GM10248 (cell line): ENCODE measurements around the gene SUN3.

ENCODE experiments used
- CTCF ChIA-PET: fragments of 300-600 bp; sonication (Branson Sonifier 250); formaldehyde crosslinking; extraction: SDS; loops from one replicate; lab custom pipeline; 2021; ENCODE audit warnings: antibody characterized with exemption; lab: Yijun Ruan, JAX
- POLR2A ChIA-PET: fragments of 350-650 bp; sonication (Branson Sonifier 250); formaldehyde crosslinking; extraction: SDS; loops from one replicate; lab custom pipeline; 2020; ENCODE audit warnings: antibody characterized with exemption; lab: Yijun Ruan, JAX
- DNase-seq: peaks from one replicate; pipeline ENCODE4 v3.0.0; 2012; ENCODE audit errors: extremely low spot score
- CTCF ChIP-seq: IDR thresholded peaks from 2 replicates; pipeline ENCODE4 v1.5.1; 2012; ENCODE audit warnings: mild to moderate bottlenecking, low read depth; ENCODE audit errors: extremely low read depth, missing control alignments, control extremely low read depth

SUN3 gene

GRCh38 chr7:48059706-48060105 lies 30.8 kb upstream of the SUN3 start:
- no peak for DNase-seq
- TF ChIP-seq CTCF = no peak
- CTCF ChIA-PET = interaction anchor here (0.8 to 1.6 kb wide), 4 partner anchors 16 to 51 kb away, joined by 3 to 4 read pairs (median 4); no protein-coding TSS in a partner anchor
- POLR2A ChIA-PET = no interaction called here

DNA sequence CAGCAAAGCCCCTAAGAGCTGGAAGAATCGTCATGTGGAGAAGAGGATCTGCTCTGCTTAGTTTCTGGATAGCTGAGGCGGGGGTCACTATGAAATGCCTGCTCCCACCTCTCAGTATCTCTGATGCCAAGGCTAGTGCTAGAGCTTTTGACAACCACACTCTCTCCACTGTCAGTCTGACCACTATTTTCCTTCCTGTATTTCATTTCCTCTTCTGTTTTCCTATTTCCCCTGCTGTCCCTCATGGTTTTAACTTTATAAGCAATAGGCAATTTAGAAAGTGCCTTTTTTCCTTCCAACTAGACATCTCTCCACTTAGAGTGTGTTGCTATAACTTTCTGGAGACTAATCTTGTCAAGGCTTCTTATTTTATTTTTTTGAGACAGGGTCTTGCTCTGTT lies 30.1 kb upstream of the SUN3 start:
- TF ChIP-seq CTCF = no peak
- DNase-seq = no peak
- CTCF ChIA-PET = interaction anchor here (1.6 kb wide), 1 partner anchor 20 kb away, joined by 4 read pairs; no protein-coding TSS in a partner anchor
- POLR2A ChIA-PET = no interaction called here

GRCh38 chr7:48053736-48054135 lies 24.8 kb upstream of the SUN3 start:
- ChIA-PET CTCF (interaction anchor here (1.4 to 1.9 kb wide), 2 partner anchors 30 to 62 kb away, joined by 5 read pairs; no protein-coding TSS in a partner anchor), POLR2A (no interaction called here)
- DNase-seq = no peak

GRCh38 chr7:48052748-48053147 lies 23.8 kb upstream of the SUN3 start:
- POLR2A ChIA-PET = no interaction called here
- no peak for TF ChIP-seq CTCF
- no peak for DNase-seq
- CTCF ChIA-PET = interaction anchor here (1.4 to 1.9 kb wide), 3 partner anchors 31 to 70 kb away, joined by 4 to 5 read pairs (median 5); no protein-coding TSS in a partner anchor

More at GRCh38 chr7:48053736-48054135, 24.8 kb upstream of the SUN3 start:
- TF ChIP-seq CTCF = no peak

- ChIA-PET CTCF (no interaction called here), POLR2A (no interaction called here)
- TF ChIP-seq CTCF = no peak
- DNase-seq = no peak
These were observed 20.9 kb upstream of the SUN3 start for GRCh38 chr7:48049850-48050249.

- CTCF ChIA-PET = interaction anchor here (0.9 to 1.0 kb wide), 2 partner anchors 10 to 62 kb away, joined by 3 to 4 read pairs; no protein-coding TSS in a partner anchor
- DNase-seq = no peak
- TF ChIP-seq CTCF = no peak
- POLR2A ChIA-PET = no interaction called here
These were observed 19.2 kb upstream of the SUN3 start for GRCh38 chr7:48048113-48048512.
